HG03520 (cell line): ENCODE results near the gene PARVA.

Experiments used
- ATAC-seq: cut with Tn5 transposase; IDR thresholded peaks from one replicate; pipeline ENCODE4 v1.9.1; 2021; ENCODE audit warnings: mild to moderate bottlenecking, moderate library complexity; ENCODE audit not compliant: unreplicated experiment

Gene PARVA

GRCh38 chr11:12524865-12525264 is 147.5 kb downstream of the PARVA start:
- no peak for ATAC-seq

- ATAC-seq = no peak
These were observed 148.2 kb downstream of the PARVA start for GRCh38 chr11:12525466-12526055.

GRCh38 chr11:12526789-12527188 is 149.4 kb downstream of the PARVA start:
- no peak for ATAC-seq

GRCh38 chr11:12528487-12528886 is 151.1 kb downstream of the PARVA start:
- no peak for ATAC-seq

- no peak for ATAC-seq
These were observed 151.7 kb downstream of the PARVA start for GRCh38 chr11:12529041-12529440.

GRCh38 chr11:12529793-12530192 is 152.4 kb downstream of the PARVA start:
- ATAC-seq = no peak

- no peak for ATAC-seq
These were observed 153.6 kb downstream of the PARVA start for GRCh38 chr11:12531020-12531419.

GRCh38 chr11:12531681-12532080 is 154.3 kb downstream of the PARVA start:
- no peak for ATAC-seq

- no peak for ATAC-seq
These were observed 155.2 kb downstream of the PARVA start for GRCh38 chr11:12532580-12532979.

GRCh38 chr11:12534549-12534948 is 157.2 kb downstream of the PARVA start:
- no peak for ATAC-seq

- ATAC-seq = no peak
These were observed 157.9 kb downstream of the PARVA start for GRCh38 chr11:12535321-12535720.

GRCh38 chr11:12536566-12536965 is 159.2 kb downstream of the PARVA start:
- no peak for ATAC-seq

GRCh38 chr11:12537778-12538401 is 160.5 kb downstream of the PARVA start:
- ATAC-seq = no peak

GRCh38 chr11:12538889-12539421 is 161.6 kb downstream of the PARVA start:
- ATAC-seq = no peak

- ATAC-seq = no peak
These were observed 162.2 kb downstream of the PARVA start for GRCh38 chr11:12539572-12539971.

- no peak for ATAC-seq
These were observed 162.8 kb downstream of the PARVA start for GRCh38 chr11:12540075-12540680.

- no peak for ATAC-seq
These were observed 163.7 kb downstream of the PARVA start for GRCh38 chr11:12540913-12541582.

GRCh38 chr11:12541583-12542151 is 164.3 kb downstream of the PARVA start:
- ATAC-seq = no peak

- no peak for ATAC-seq
These were observed 165.0 kb downstream of the PARVA start for GRCh38 chr11:12542186-12542935.

GRCh38 chr11:12543596-12544415 is 166.4 kb downstream of the PARVA start:
- ATAC-seq = no peak
